ENCODE results near the gene CLEC4F. TPM values are rescaled to one million over a fixed set of nuclear protein-coding genes. Genes with fewer than 3 reads are reported as not detected.

The CLEC4F gene
- total and polyA plus RNA-seq, 2 donors (not counting 1 experiment from before 2014, with no cell fraction given): not detected

- Histone ChIP-seq H2AFZ (ENCODE audit: insufficient read depth, low read depth, low read length, poor library complexity, severe bottlenecking) (no peak overlapping the region), H3K27ac (ENCODE audit: low read length in 2 of 2) (no peak overlapping the region), H3K9ac (ENCODE audit: low read length) (no peak overlapping the region), H3K27me3 (replicated peaks in 1 of 4; ENCODE audit: control extremely low read depth in 1 of 4, control insufficient read depth in 3 of 4, insufficient read depth in 4 of 4, low read length in 3 of 4) (peaks cover 0 to 29% (median 1%) of the 10 kb centered on the region in 4 experiments), H4K20me1 (ENCODE audit: control insufficient read depth, insufficient read depth, low read length, poor library complexity, severe bottlenecking) (no peaks in the 10 kb centered on the region), H3K4me2 (replicated peaks; ENCODE audit: low read depth, low read length, poor library complexity, severe bottlenecking) (no peak overlapping the region), H3K9me3 (ENCODE audit: control extremely low read depth in 1 of 3, control insufficient read depth in 2 of 3, insufficient read depth in 1 of 3, low read length in 2 of 3) (peaks cover 0 to 11% (median 0%) of the 10 kb centered on the region in 3 donors), H3K36me3 (replicated peaks in 1 of 2; ENCODE audit: control extremely low read depth in 1 of 2, control insufficient read depth in 1 of 2, extremely low read depth in 1 of 2, insufficient read depth in 2 of 2, low read length in 1 of 2) (no peaks in the 10 kb centered on the region), H3K4me3 (ENCODE audit: control extremely low read depth in 1 of 5, extremely low read depth in 1 of 5, insufficient read depth in 1 of 5, low read depth in 2 of 5, low read length in 4 of 5) (no peak overlapping the region), H3K4me1 (ENCODE audit: control insufficient read depth in 2 of 2, insufficient read depth in 2 of 2, low read length in 2 of 2) (no peaks in the 10 kb centered on the region), H3K79me2 (ENCODE audit: control insufficient read depth, insufficient read depth, low read length) (no peaks in the 10 kb centered on the region)
- Mint-ChIP-seq H3K27ac (no peak overlapping the region), H3K9me3 (ENCODE audit: insufficient read depth) (no peaks in the 10 kb centered on the region), H3K4me3 (no peak overlapping the region), H3K4me1 (no peaks in the 10 kb centered on the region), H3K27me3 (peaks cover 42% of the 10 kb centered on the region)
- ChIA-PET POLR2A (no interaction called here), CTCF (interaction anchor here (1.3 kb wide), 1 partner anchor 9 kb away, joined by 6 read pairs; no protein-coding TSS in a partner anchor)
- TF ChIP-seq CTCF (IDR thresholded peaks at IDR 0.05): no peak
- no peak for TF ChIP-seq EZH2 (IDR thresholded peaks at IDR 0.05; ENCODE audit: borderline replicate concordance, insufficient read depth, low read depth, low read length, poor library complexity, severe bottlenecking)
- WGBS (ENCODE audit: insufficient coverage): 57% methylated on average over 1 of the region's 2 CpGs
- intact Hi-C loops (cut with micrococcal nuclease): no loop called here
- ATAC-seq (ENCODE audit: low read depth) (no peak), DNase-seq (no peak)
Observed at GRCh38 chr2:70797506-70797905, 22.9 kb downstream of the CLEC4F start.

GRCh38 chr2:70796262-70796661 lies 24.1 kb downstream of the CLEC4F start:
- Histone ChIP-seq H3K9me3 (ENCODE audit: control extremely low read depth in 1 of 3, control insufficient read depth in 2 of 3, insufficient read depth in 1 of 3, low read length in 2 of 3) (peaks cover 0 to 11% (median 0%) of the 10 kb centered on the region in 3 donors), H3K27ac (ENCODE audit: low read length in 2 of 2) (no peak overlapping the region), H3K36me3 (replicated peaks in 1 of 2; ENCODE audit: control extremely low read depth in 1 of 2, control insufficient read depth in 1 of 2, extremely low read depth in 1 of 2, insufficient read depth in 2 of 2, low read length in 1 of 2) (no peaks in the 10 kb centered on the region), H3K4me2 (replicated peaks; ENCODE audit: low read depth, low read length, poor library complexity, severe bottlenecking) (no peak overlapping the region), H4K20me1 (ENCODE audit: control insufficient read depth, insufficient read depth, low read length, poor library complexity, severe bottlenecking) (no peaks in the 10 kb centered on the region), H3K27me3 (replicated peaks in 1 of 4; ENCODE audit: control extremely low read depth in 1 of 4, control insufficient read depth in 3 of 4, insufficient read depth in 4 of 4, low read length in 3 of 4) (peaks cover 0 to 33% (median 6%) of the 10 kb centered on the region in 4 experiments), H3K9ac (ENCODE audit: low read length) (no peak overlapping the region), H3K4me3 (ENCODE audit: control extremely low read depth in 1 of 5, extremely low read depth in 1 of 5, insufficient read depth in 1 of 5, low read depth in 2 of 5, low read length in 4 of 5) (no peak overlapping the region), H3K4me1 (ENCODE audit: control insufficient read depth in 2 of 2, insufficient read depth in 2 of 2, low read length in 2 of 2) (no peaks in the 10 kb centered on the region), H2AFZ (ENCODE audit: insufficient read depth, low read depth, low read length, poor library complexity, severe bottlenecking) (no peak overlapping the region), H3K79me2 (ENCODE audit: control insufficient read depth, insufficient read depth, low read length) (no peaks in the 10 kb centered on the region)
- Mint-ChIP-seq H3K27me3 (peaks cover 52% of the 10 kb centered on the region), H3K4me3 (no peak overlapping the region), H3K4me1 (no peaks in the 10 kb centered on the region), H3K9me3 (ENCODE audit: insufficient read depth) (no peaks in the 10 kb centered on the region), H3K27ac (no peak overlapping the region)
- TF ChIP-seq EZH2 (IDR thresholded peaks at IDR 0.05; ENCODE audit: borderline replicate concordance, insufficient read depth, low read depth, low read length, poor library complexity, severe bottlenecking): no peak
- no peak for TF ChIP-seq CTCF (IDR thresholded peaks at IDR 0.05)
- intact Hi-C loops (cut with micrococcal nuclease): no loop called here
- no peak for DNase-seq
- ATAC-seq (ENCODE audit: low read depth): no peak
- whole genome bisulfite sequencing (ENCODE audit: insufficient coverage): 80% methylated on average over 1 of the region's 1 CpG
- CTCF ChIA-PET: interaction anchor here (1.3 kb wide), 1 partner anchor 8 kb away, joined by 6 read pairs; no protein-coding TSS in a partner anchor
- POLR2A ChIA-PET: interaction anchor here (0.6 kb wide), 1 partner anchor 10 kb away, joined by 4 read pairs; no protein-coding TSS in a partner anchor

Data from B cell (primary cell).